ENCODE results near the gene GPATCH4. TPM values are rescaled to one million over a fixed set of nuclear protein-coding genes. Genes with fewer than 3 reads are reported as not detected.

The GPATCH4 gene
- total RNA-seq, 3 donors from 2014 or later (not counting 1 experiment from before 2014, with no cell fraction given), result 19.3 to 27.3 (median 22.1) TPM

DNA sequence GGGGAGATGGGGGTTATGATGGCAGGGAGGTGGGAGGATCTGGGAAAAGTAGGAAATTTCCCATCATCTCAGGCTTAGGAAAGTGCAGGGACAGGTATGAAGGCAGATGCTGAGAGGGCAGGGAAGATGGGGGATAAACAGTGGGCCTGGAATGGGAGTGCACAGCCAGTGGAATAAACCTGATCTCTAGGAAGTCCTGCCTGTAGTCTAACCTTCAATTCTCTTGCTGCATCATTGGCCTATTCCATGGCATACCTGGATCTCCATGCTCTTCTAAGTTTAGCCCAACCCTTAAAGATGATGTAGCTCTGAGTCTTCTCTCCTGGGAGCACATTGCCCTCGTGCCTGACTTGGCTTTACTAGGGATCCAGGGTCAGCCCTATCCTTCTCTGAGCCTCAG is 43.4 kb upstream of the GPATCH4 start:
- ATAC-seq, result no peak
- Histone ChIP-seq H3K27ac (ENCODE audit: low read length) (no peak overlapping the region), H3K27me3 (ENCODE audit: control insufficient read depth, insufficient read depth, low read length) (peaks cover 46% of the 10 kb centered on the region), H3K9me3 (ENCODE audit: control insufficient read depth, insufficient read depth, low read length) (no peaks in the 10 kb centered on the region), H3K36me3 (ENCODE audit: control insufficient read depth, insufficient read depth, low read length) (no peaks in the 10 kb centered on the region), H3K4me1 (ENCODE audit: control insufficient read depth, insufficient read depth, low read length) (peaks cover 24% of the 10 kb centered on the region), H3K4me3 (ENCODE audit: low read length) (no peak overlapping the region)
- H3K27me3 Mint-ChIP-seq (ENCODE audit: low read depth in 2 of 2), result peaks cover 58 to 83% of the 10 kb centered on the region in 2 donors
- H3K4me3 Mint-ChIP-seq, result no peak overlapping the region
- DNase-seq, result no peak
- peaks cover 8 to 21% of the 10 kb centered on the region in 2 donors for H3K4me1 Mint-ChIP-seq
- H3K9me3 Mint-ChIP-seq, result no peaks in the 10 kb centered on the region
- TF ChIP-seq CTCF (IDR thresholded peaks at IDR 0.05), result no peak
- H3K27ac Mint-ChIP-seq, result no peak overlapping the region
- WGBS (ENCODE audit: insufficient coverage), result 60% methylated on average over 1 of the region's 1 CpG
- intact Hi-C loops (cut with micrococcal nuclease), result no loop called here
- no peaks in the 10 kb centered on the region for H3K36me3 Mint-ChIP-seq

GRCh38 chr1:156644146-156644545 is 42.9 kb upstream of the GPATCH4 start:
- Mint-ChIP-seq H3K27me3 (ENCODE audit: low read depth in 2 of 2) (peaks cover 61 to 83% of the 10 kb centered on the region in 2 donors), H3K36me3 (no peaks in the 10 kb centered on the region), H3K9me3 (no peaks in the 10 kb centered on the region), H3K27ac (no peak overlapping the region), H3K4me1 (peaks cover 8 to 21% of the 10 kb centered on the region in 2 donors), H3K4me3 (no peak overlapping the region)
- no peak for TF ChIP-seq CTCF (IDR thresholded peaks at IDR 0.05)
- Histone ChIP-seq H3K36me3 (ENCODE audit: control insufficient read depth, insufficient read depth, low read length) (no peaks in the 10 kb centered on the region), H3K4me3 (ENCODE audit: low read length) (no peak overlapping the region), H3K9me3 (ENCODE audit: control insufficient read depth, insufficient read depth, low read length) (no peaks in the 10 kb centered on the region), H3K27me3 (ENCODE audit: control insufficient read depth, insufficient read depth, low read length) (peaks cover 51% of the 10 kb centered on the region), H3K4me1 (ENCODE audit: control insufficient read depth, insufficient read depth, low read length) (peaks cover 24% of the 10 kb centered on the region), H3K27ac (ENCODE audit: low read length) (no peak overlapping the region)
- intact Hi-C loops (cut with micrococcal nuclease), result no loop called here
- WGBS (ENCODE audit: insufficient coverage), result 82% methylated on average over 3 of the region's 3 CpGs
- no peak for DNase-seq
- no peak for ATAC-seq

DNA sequence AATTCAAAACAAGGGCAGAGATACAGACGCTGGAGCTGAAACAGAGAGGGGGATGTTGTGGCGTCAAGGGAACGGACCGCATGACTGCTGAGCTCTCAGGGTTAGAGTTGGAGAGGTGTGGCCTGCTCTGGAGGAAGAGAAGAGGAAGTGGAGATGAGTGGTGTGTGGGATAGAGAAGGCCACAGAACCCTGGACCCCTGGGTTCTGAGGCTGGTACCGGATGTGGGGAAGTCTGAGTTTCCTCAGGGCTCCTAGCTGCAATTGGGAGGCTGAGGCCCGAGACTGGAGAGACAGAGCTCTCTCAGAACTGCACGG is 42.5 kb upstream of the GPATCH4 start:
- Histone ChIP-seq H3K4me1 (ENCODE audit: control insufficient read depth, insufficient read depth, low read length) (peaks cover 24% of the 10 kb centered on the region), H3K9me3 (ENCODE audit: control insufficient read depth, insufficient read depth, low read length) (no peaks in the 10 kb centered on the region), H3K27me3 (ENCODE audit: control insufficient read depth, insufficient read depth, low read length) (peaks cover 52% of the 10 kb centered on the region), H3K36me3 (ENCODE audit: control insufficient read depth, insufficient read depth, low read length) (no peaks in the 10 kb centered on the region), H3K27ac (ENCODE audit: low read length) (no peak overlapping the region), H3K4me3 (ENCODE audit: low read length) (no peak overlapping the region)
- TF ChIP-seq CTCF (IDR thresholded peaks at IDR 0.05), result no peak
- no peak overlapping the region for H3K27ac Mint-ChIP-seq
- WGBS (ENCODE audit: insufficient coverage), result 2% methylated on average over 7 of the region's 7 CpGs
- H3K4me1 Mint-ChIP-seq, result peaks cover 8 to 21% of the 10 kb centered on the region in 2 donors
- no peak overlapping the region for H3K4me3 Mint-ChIP-seq
- intact Hi-C loops (cut with micrococcal nuclease), result no loop called here
- peak in 1 of 2 donors; percentile 52 for DNase-seq
- no peaks in the 10 kb centered on the region for H3K36me3 Mint-ChIP-seq
- H3K27me3 Mint-ChIP-seq (ENCODE audit: low read depth in 2 of 2), result peaks cover 64 to 83% of the 10 kb centered on the region in 2 donors
- peak; percentile 33 to 49 (median 46) for ATAC-seq
- no peaks in the 10 kb centered on the region for H3K9me3 Mint-ChIP-seq

DNA sequence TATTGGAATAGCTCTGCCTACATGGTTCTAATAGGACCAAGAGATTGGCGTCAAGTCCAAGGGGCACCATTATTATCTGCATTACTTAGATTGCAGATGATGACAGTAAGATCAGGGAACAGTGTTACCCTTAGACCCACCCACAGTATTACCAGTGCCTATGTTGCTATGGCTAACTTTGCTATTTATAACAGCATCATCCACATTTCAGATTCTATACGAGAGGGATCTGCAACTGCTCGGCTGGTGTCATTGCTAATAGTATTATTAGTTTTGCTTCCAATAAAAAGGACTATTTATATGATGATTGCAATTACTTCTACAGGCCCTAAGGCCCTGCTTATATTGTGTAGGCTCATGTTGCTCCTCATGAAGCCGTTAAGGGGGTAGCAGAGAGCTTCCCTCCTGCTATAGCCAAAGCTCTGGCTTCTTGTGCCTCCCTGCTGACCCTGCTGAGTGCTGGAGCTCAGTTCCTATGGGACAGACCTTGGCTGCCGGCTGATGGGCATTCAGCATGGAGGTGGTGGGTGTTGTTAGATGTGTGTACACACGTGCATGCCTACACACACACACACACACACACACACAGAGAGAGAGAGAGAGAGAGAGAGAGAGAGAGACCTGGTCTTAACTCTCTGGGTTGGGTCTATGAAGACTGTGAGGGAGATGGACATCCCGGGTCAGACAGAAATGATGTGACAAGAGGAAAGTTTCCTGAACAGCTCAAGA is 41.9 kb upstream of the GPATCH4 start:
- Histone ChIP-seq H3K36me3 (ENCODE audit: control insufficient read depth, insufficient read depth, low read length) (no peaks in the 10 kb centered on the region), H3K27me3 (ENCODE audit: control insufficient read depth, insufficient read depth, low read length) (peaks cover 54% of the 10 kb centered on the region), H3K9me3 (ENCODE audit: control insufficient read depth, insufficient read depth, low read length) (no peaks in the 10 kb centered on the region), H3K4me3 (ENCODE audit: low read length) (no peak overlapping the region), H3K4me1 (ENCODE audit: control insufficient read depth, insufficient read depth, low read length) (peaks cover 24% of the 10 kb centered on the region), H3K27ac (ENCODE audit: low read length) (no peak overlapping the region)
- H3K27me3 Mint-ChIP-seq (ENCODE audit: low read depth in 2 of 2), result peaks cover 67 to 83% of the 10 kb centered on the region in 2 donors
- H3K36me3 Mint-ChIP-seq, result no peaks in the 10 kb centered on the region
- H3K4me3 Mint-ChIP-seq, result peak overlapping the region; percentile 72
- WGBS (ENCODE audit: insufficient coverage), result 47% methylated on average over 2 of the region's 7 CpGs
- no peak for TF ChIP-seq CTCF (IDR thresholded peaks at IDR 0.05)
- ATAC-seq (no peak), DNase-seq (no peak)
- no peaks in the 10 kb centered on the region for H3K9me3 Mint-ChIP-seq
- no peak overlapping the region for H3K27ac Mint-ChIP-seq
- H3K4me1 Mint-ChIP-seq, result peaks cover 8 to 21% of the 10 kb centered on the region in 2 donors
- intact Hi-C loops (cut with micrococcal nuclease), result no loop called here

Measured in natural killer cell (primary cell).